Measurements from ENCODE around the gene DNAH8. TPM values are rescaled to one million over a fixed set of nuclear protein-coding genes. Genes with fewer than 3 reads are reported as not detected.

The DNAH8 gene
- total RNA-seq, 3 donors from 2014 or later (not counting 1 experiment from before 2014, with no cell fraction given): 0.10 TPM; not detected in 2

DNA sequence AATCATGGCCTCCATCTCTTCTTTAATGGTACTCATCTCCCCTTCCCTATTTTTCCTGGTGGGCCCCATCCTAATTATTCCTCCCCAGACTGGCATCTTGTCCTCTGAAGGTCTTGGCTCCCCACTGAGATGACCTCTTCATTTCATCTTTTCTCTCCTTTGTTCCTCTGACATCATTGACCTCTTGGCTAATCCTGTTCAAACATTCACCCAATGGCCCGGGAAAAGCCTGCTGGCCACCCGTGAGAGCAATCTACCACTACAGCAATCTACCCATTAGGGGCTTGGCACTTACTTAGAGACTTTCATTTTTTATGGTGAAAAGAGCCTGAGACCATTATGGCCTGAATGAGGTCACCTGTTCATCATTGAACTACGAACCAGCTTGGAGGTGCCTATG lies 130.8 kb downstream of the DNAH8 start:
- H3K9me3 Mint-ChIP-seq: no peaks in the 10 kb centered on the region

DNA sequence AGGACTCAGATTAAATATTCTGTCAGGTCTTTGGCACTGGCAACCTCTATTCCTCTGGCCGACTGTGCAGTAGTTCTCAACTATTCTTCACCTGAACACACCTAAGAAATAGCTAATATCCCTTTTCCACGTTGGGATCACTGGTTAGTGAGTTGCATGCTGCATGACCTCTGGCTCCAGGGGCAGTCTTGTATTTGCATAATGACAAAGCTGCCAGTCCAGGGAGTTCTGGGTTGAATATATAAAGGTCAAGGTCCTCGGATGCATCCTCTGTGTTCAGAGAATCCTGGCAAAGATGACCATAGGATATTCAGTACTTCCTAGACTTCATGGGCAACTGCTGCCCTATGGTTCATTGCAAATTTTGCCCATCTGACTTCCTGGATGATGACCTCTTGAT lies 131.2 kb downstream of the DNAH8 start:
- WGBS (ENCODE audit: insufficient coverage): 91% methylated on average over 3 of the region's 3 CpGs
- Mint-ChIP-seq H3K27ac (no peak overlapping the region), H3K4me3 (no peak overlapping the region), H3K4me1 (no peaks in the 10 kb centered on the region), H3K9me3 (no peaks in the 10 kb centered on the region), H3K27me3 (ENCODE audit: low read depth in 2 of 2) (peaks cover 20 to 66% of the 10 kb centered on the region in 2 donors), H3K36me3 (no peaks in the 10 kb centered on the region)
- H3K4me3 ChIP-seq (ENCODE audit: low read length): no peak overlapping the region
- peaks cover 4% of the 10 kb centered on the region for H3K27me3 ChIP-seq (ENCODE audit: control insufficient read depth, insufficient read depth, low read length)
- H3K9me3 ChIP-seq (ENCODE audit: control insufficient read depth, insufficient read depth, low read length): no peaks in the 10 kb centered on the region
- TF ChIP-seq, protein P1, sequence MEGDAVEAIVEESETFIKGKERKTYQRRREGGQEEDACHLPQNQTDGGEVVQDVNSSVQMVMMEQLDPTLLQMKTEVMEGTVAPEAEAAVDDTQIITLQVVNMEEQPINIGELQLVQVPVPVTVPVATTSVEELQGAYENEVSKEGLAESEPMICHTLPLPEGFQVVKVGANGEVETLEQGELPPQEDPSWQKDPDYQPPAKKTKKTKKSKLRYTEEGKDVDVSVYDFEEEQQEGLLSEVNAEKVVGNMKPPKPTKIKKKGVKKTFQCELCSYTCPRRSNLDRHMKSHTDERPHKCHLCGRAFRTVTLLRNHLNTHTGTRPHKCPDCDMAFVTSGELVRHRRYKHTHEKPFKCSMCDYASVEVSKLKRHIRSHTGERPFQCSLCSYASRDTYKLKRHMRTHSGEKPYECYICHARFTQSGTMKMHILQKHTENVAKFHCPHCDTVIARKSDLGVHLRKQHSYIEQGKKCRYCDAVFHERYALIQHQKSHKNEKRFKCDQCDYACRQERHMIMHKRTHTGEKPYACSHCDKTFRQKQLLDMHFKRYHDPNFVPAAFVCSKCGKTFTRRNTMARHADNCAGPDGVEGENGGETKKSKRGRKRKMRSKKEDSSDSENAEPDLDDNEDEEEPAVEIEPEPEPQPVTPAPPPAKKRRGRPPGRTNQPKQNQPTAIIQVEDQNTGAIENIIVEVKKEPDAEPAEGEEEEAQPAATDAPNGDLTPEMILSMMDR (IDR thresholded peaks at IDR 0.05): no peak
- no peak for DNase-seq
- no peaks in the 10 kb centered on the region for H3K36me3 ChIP-seq (ENCODE audit: control insufficient read depth, insufficient read depth, low read length)
- no peak for ATAC-seq
- H3K4me1 ChIP-seq (ENCODE audit: control insufficient read depth, insufficient read depth, low read length): no peaks in the 10 kb centered on the region
- intact Hi-C loops (cut with micrococcal nuclease): no loop called here
- no peak overlapping the region for H3K27ac ChIP-seq (ENCODE audit: low read length)

More for the DNA sequence above, 130.8 kb downstream of the DNAH8 start:
- Histone ChIP-seq H3K4me1 (ENCODE audit: control insufficient read depth, insufficient read depth, low read length) (no peaks in the 10 kb centered on the region), H3K4me3 (ENCODE audit: low read length) (no peak overlapping the region), H3K9me3 (ENCODE audit: control insufficient read depth, insufficient read depth, low read length) (no peaks in the 10 kb centered on the region), H3K36me3 (ENCODE audit: control insufficient read depth, insufficient read depth, low read length) (no peaks in the 10 kb centered on the region), H3K27me3 (ENCODE audit: control insufficient read depth, insufficient read depth, low read length) (peaks cover 4% of the 10 kb centered on the region), H3K27ac (ENCODE audit: low read length) (no peak overlapping the region)
- ATAC-seq: no peak
- DNase-seq: no peak
- Mint-ChIP-seq H3K27me3 (ENCODE audit: low read depth in 2 of 2) (peaks cover 16 to 62% of the 10 kb centered on the region in 2 donors), H3K4me1 (no peaks in the 10 kb centered on the region), H3K4me3 (no peak overlapping the region), H3K27ac (no peak overlapping the region), H3K36me3 (no peaks in the 10 kb centered on the region)
- TF ChIP-seq, protein P1 (IDR thresholded peaks at IDR 0.05): no peak
- 93% methylated on average over 3 of the region's 3 CpGs for WGBS (ENCODE audit: insufficient coverage)
- intact Hi-C loops (cut with micrococcal nuclease): no loop called here

DNA sequence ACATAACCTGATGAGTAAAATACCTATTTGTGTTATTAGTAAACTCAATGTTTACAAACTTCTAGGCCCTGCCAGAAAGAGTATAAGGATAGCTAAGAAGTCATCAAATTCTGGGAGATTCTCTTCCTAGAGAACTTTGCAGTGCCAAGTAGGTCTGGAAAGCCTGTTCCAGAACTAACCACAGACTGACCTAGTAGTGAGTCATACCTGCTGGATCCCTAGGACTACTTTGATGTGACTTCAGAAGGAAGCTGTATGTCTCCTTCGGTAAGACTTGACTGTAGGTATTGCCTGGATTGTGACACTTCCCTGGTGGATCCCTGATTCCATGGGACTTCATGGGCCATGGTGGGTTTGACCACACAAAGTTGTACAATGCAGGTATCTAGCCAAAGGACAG lies 131.7 kb downstream of the DNAH8 start:
- no peak for DNase-seq
- no peak overlapping the region for H3K27ac ChIP-seq (ENCODE audit: low read length)
- no peak for ATAC-seq
- no peak overlapping the region for H3K4me3 Mint-ChIP-seq
- TF ChIP-seq, protein P1 (IDR thresholded peaks at IDR 0.05): no peak
- H3K27me3 Mint-ChIP-seq (ENCODE audit: low read depth in 2 of 2): peaks cover 22 to 71% of the 10 kb centered on the region in 2 donors
- H3K36me3 Mint-ChIP-seq: no peaks in the 10 kb centered on the region
- no peaks in the 10 kb centered on the region for H3K36me3 ChIP-seq (ENCODE audit: control insufficient read depth, insufficient read depth, low read length)
- H3K27ac Mint-ChIP-seq: no peak overlapping the region
- no peaks in the 10 kb centered on the region for H3K4me1 ChIP-seq (ENCODE audit: control insufficient read depth, insufficient read depth, low read length)
- H3K4me3 ChIP-seq (ENCODE audit: low read length): no peak overlapping the region
- H3K27me3 ChIP-seq (ENCODE audit: control insufficient read depth, insufficient read depth, low read length): peaks cover 4% of the 10 kb centered on the region
- no peaks in the 10 kb centered on the region for H3K9me3 ChIP-seq (ENCODE audit: control insufficient read depth, insufficient read depth, low read length)
- no peaks in the 10 kb centered on the region for H3K9me3 Mint-ChIP-seq
- intact Hi-C loops (cut with micrococcal nuclease): no loop called here
- H3K4me1 Mint-ChIP-seq: no peaks in the 10 kb centered on the region
- WGBS (ENCODE audit: insufficient coverage): 94% methylated on average over 1 of the region's 1 CpG

DNA sequence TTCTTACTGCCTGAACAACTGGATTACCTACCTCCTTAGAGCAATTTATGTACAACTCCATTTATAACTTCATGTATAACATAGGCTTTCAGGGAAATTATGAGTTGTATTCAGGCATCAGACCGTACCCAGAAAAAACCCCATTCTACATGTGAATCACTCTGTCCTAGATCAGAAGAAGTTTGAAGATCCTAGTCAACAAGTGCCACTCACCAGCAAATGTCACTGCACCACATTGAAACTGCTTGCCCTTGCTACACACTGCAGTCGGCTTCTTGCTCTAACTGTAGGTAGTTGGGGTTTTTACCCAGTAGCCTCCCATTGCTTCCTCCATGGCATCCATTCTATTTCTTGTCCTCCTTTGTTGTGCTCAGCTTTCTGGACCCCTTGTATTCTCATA lies 132.4 kb downstream of the DNAH8 start:
- 93% methylated on average over 2 of the region's 2 CpGs for WGBS (ENCODE audit: insufficient coverage)
- H3K27me3 Mint-ChIP-seq (ENCODE audit: low read depth in 2 of 2): peaks cover 26 to 77% of the 10 kb centered on the region in 2 donors
- Histone ChIP-seq H3K4me3 (ENCODE audit: low read length) (no peak overlapping the region), H3K9me3 (ENCODE audit: control insufficient read depth, insufficient read depth, low read length) (no peaks in the 10 kb centered on the region), H3K36me3 (ENCODE audit: control insufficient read depth, insufficient read depth, low read length) (no peaks in the 10 kb centered on the region), H3K4me1 (ENCODE audit: control insufficient read depth, insufficient read depth, low read length) (no peaks in the 10 kb centered on the region), H3K27me3 (ENCODE audit: control insufficient read depth, insufficient read depth, low read length) (no peaks in the 10 kb centered on the region), H3K27ac (ENCODE audit: low read length) (no peak overlapping the region)
- no peaks in the 10 kb centered on the region for H3K9me3 Mint-ChIP-seq
- intact Hi-C loops (cut with micrococcal nuclease): no loop called here
- DNase-seq (no peak), ATAC-seq (no peak)
- H3K27ac Mint-ChIP-seq: no peak overlapping the region
- H3K4me1 Mint-ChIP-seq: no peaks in the 10 kb centered on the region
- no peaks in the 10 kb centered on the region for H3K36me3 Mint-ChIP-seq
- TF ChIP-seq, protein P1 (IDR thresholded peaks at IDR 0.05): no peak
- no peak overlapping the region for H3K4me3 Mint-ChIP-seq
